ENCODE measurements around the gene ZNF836. TPM values are rescaled to one million over a fixed set of nuclear protein-coding genes. Genes with fewer than 3 reads are reported as not detected.
A peak's percentile ranks its signal among the peaks of the same experiment; 100 is the strongest.

The ZNF836 gene
- total and polyA plus RNA-seq, 2 of the 13 experiments (the other 11 are each of a cell fraction or from before 2014, with no cell fraction given): 1.6 to 5.3 TPM

DNA sequence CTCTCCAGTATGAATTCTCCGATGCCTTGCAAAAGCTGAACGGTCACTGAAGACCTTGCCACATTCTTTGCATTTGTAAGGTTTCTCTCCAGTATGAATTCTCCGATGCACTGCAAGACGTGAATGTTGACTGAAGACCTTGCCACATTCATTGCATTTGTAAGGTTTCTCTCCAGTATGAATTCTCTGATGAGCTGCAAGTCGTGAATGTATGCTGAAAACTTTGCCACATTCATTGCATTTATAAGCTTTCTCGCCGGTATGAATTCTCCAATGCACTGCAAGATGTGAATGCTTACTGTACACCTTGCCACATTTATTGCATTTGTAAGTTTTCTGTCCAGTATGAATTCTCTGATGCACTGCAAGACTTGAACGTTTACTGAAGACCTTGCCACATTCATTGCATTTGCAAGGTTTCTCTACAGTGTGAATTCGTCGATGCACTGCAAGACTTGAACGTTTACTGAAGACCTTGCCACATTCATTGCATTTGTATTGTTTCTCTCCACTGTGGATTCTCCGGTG is 55.8 kb downstream of the ZNF836 start:
- peaks cover 15 to 58% of the 10 kb centered on the region in 2 experiments for H3K36me3 ChIP-seq (replicated peaks in 1 of 2; ENCODE audit: control insufficient read depth in 1 of 2, insufficient read depth in 2 of 2, low read length in 2 of 2)
- H3K4me2 ChIP-seq (ENCODE audit: low read depth, low read length): no peak overlapping the region
- ChIA-PET CTCF (ENCODE audit: low intra/inter-chr PET ratio, low total read pairs) (no interaction called here), POLR2A (no interaction called here)
- FAIRE-seq (no peak), DNase-seq (ENCODE audit: low spot score) (no peak), ATAC-seq (no peak)
- H3K79me2 ChIP-seq (ENCODE audit: insufficient read depth, low read length): no peaks in the 10 kb centered on the region
- H3K9ac ChIP-seq (ENCODE audit: insufficient read depth, low read depth, low read length): no peak overlapping the region
- no peaks in the 10 kb centered on the region for H4K20me1 ChIP-seq (ENCODE audit: insufficient read depth, low read length)
- H3K9me3 ChIP-seq (ENCODE audit: low read length): peaks cover 99% of the 10 kb centered on the region
- H3K4me1 ChIP-seq (ENCODE audit: insufficient read depth, low read length): no peaks in the 10 kb centered on the region
- no peaks in the 10 kb centered on the region for H3K27me3 ChIP-seq (ENCODE audit: control insufficient read depth in 1 of 2, insufficient read depth in 2 of 2, low read length in 2 of 2)
- WGBS (ENCODE audit: low lambda C conversion rate): 94% methylated on average over 12 of the region's 12 CpGs
- intact Hi-C loops (cut with micrococcal nuclease; ENCODE audit: unreplicated experiment) (no loop called here), in situ Hi-C loops (cut with HindIII; ENCODE audit: extremely low pct_ligation_motif_present, low pct_unique_long_range_greater_than_20kb) (no loop called here)
- BruUV-seq (replicated peaks): no TSS peak
- H3K27ac ChIP-seq (ENCODE audit: extremely low read length, insufficient read depth, low read length): no peak overlapping the region
- H2AFZ ChIP-seq (ENCODE audit: low read length): no peak overlapping the region
- no peak overlapping the region for H3K4me3 ChIP-seq (replicated peaks in 1 of 3; ENCODE audit: insufficient read depth in 1 of 3, low read depth in 2 of 3, low read length in 3 of 3)
- TF ChIP-seq, protein P1, sequence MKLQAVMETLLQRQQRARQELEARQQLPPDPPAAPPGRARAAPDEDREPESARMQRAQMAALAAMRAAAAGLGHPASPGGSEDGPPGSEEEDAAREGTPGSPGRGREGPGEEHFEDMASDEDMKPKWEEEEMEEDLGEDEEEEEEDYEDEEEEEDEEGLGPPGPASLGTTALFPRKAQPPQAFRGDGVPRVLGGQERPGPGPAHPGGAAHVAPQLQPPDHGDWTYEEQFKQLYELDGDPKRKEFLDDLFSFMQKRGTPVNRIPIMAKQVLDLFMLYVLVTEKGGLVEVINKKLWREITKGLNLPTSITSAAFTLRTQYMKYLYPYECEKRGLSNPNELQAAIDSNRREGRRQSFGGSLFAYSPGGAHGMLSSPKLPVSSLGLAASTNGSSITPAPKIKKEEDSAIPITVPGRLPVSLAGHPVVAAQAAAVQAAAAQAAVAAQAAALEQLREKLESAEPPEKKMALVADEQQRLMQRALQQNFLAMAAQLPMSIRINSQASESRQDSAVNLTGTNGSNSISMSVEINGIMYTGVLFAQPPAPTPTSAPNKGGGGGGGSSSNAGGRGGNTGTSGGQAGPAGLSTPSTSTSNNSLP (IDR thresholded peaks at IDR 0.05; ENCODE audit: low read depth, low read length): no peak
- TF ChIP-seq, protein P2, sequence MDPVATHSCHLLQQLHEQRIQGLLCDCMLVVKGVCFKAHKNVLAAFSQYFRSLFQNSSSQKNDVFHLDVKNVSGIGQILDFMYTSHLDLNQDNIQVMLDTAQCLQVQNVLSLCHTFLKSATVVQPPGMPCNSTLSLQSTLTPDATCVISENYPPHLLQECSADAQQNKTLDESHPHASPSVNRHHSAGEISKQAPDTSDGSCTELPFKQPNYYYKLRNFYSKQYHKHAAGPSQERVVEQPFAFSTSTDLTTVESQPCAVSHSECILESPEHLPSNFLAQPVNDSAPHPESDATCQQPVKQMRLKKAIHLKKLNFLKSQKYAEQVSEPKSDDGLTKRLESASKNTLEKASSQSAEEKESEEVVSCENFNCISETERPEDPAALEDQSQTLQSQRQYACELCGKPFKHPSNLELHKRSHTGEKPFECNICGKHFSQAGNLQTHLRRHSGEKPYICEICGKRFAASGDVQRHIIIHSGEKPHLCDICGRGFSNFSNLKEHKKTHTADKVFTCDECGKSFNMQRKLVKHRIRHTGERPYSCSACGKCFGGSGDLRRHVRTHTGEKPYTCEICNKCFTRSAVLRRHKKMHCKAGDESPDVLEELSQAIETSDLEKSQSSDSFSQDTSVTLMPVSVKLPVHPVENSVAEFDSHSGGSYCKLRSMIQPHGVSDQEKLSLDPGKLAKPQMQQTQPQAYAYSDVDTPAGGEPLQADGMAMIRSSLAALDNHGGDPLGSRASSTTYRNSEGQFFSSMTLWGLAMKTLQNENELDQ (CRISPR knock-in tag; IDR thresholded peaks at IDR 0.05; ENCODE audit: borderline replicate concordance): no peak
- no peak for TF ChIP-seq PTBP1 (IDR thresholded peaks at IDR 0.05; ENCODE audit: low read depth, low read length, poor library complexity, severe bottlenecking)
- TF ChIP-seq, protein P3, sequence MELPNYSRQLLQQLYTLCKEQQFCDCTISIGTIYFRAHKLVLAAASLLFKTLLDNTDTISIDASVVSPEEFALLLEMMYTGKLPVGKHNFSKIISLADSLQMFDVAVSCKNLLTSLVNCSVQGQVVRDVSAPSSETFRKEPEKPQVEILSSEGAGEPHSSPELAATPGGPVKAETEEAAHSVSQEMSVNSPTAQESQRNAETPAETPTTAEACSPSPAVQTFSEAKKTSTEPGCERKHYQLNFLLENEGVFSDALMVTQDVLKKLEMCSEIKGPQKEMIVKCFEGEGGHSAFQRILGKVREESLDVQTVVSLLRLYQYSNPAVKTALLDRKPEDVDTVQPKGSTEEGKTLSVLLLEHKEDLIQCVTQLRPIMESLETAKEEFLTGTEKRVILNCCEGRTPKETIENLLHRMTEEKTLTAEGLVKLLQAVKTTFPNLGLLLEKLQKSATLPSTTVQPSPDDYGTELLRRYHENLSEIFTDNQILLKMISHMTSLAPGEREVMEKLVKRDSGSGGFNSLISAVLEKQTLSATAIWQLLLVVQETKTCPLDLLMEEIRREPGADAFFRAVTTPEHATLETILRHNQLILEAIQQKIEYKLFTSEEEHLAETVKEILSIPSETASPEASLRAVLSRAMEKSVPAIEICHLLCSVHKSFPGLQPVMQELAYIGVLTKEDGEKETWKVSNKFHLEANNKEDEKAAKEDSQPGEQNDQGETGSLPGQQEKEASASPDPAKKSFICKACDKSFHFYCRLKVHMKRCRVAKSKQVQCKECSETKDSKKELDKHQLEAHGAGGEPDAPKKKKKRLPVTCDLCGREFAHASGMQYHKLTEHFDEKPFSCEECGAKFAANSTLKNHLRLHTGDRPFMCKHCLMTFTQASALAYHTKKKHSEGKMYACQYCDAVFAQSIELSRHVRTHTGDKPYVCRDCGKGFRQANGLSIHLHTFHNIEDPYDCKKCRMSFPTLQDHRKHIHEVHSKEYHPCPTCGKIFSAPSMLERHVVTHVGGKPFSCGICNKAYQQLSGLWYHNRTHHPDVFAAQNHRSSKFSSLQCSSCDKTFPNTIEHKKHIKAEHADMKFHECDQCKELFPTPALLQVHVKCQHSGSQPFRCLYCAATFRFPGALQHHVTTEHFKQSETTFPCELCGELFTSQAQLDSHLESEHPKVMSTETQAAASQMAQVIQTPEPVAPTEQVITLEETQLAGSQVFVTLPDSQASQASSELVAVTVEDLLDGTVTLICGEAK (IDR thresholded peaks at IDR 0.05): no peak
- TF ChIP-seq, protein P3 (CRISPR knock-in tag; IDR thresholded peaks at IDR 0.05): no peak
- TF ChIP-seq MTF2 (CRISPR knock-in tag; IDR thresholded peaks at IDR 0.05; ENCODE audit: borderline replicate concordance): no peak
- TF ChIP-seq ZNF335 (CRISPR knock-in tag; IDR thresholded peaks at IDR 0.05): no peak
- 0 out of 2 replicates have a peak, but pooled peaks have one; percentile 54 for TF ChIP-seq SETDB1 (CRISPR knock-in tag; IDR thresholded peaks at IDR 0.05; ENCODE audit: borderline replicate concordance)

Data from HepG2 (cell line).